MM.1S (cell line): ENCODE measurements around the gene ACADVL.

Experiments used
- DNase-seq: peaks from one replicate; pipeline ENCODE4 v3.0.0-alpha.2; 2015
- H2AFZ ChIP-seq: fragments of 300-600 bp; sonication (generic); 2 replicates; pipeline ENCODE4 v1.6.0; 2016; ENCODE audit warnings: antibody characterized with exemption, low read length
- H3F3A ChIP-seq: fragments of 300-600 bp; sonication (generic); 2 replicates; pipeline ENCODE4 v1.6.1; 2016; ENCODE audit warnings: mild to moderate bottlenecking, antibody characterized with exemption, low read length, moderate library complexity, mixed read lengths; ENCODE audit not compliant: insufficient read depth
- H3K27ac ChIP-seq: fragments of 300-600 bp; sonication (generic); 2 replicates; pipeline ENCODE4 v1.5.1; 2016; ENCODE audit warnings: mild to moderate bottlenecking, low read length
- H3K27me3 ChIP-seq: fragments of 300-600 bp; sonication (generic); replicated peaks from 2 replicates; pipeline ENCODE4 v1.6.0; 2016; ENCODE audit warnings: low read length; ENCODE audit not compliant: insufficient read depth
- H3K36me3 ChIP-seq: fragments of 300-600 bp; sonication (generic); replicated peaks from 2 replicates; pipeline ENCODE4 v1.6.1; 2016; ENCODE audit warnings: mild to moderate bottlenecking, low read length, mixed read lengths; ENCODE audit not compliant: insufficient read depth
- H3K4me1 ChIP-seq: fragments of 300-600 bp; sonication (generic); 2 replicates; pipeline ENCODE4 v1.6.1; 2016; ENCODE audit warnings: low read length, mixed read lengths
- H3K4me2 ChIP-seq: fragments of 300-600 bp; sonication (generic); 2 replicates; pipeline ENCODE4 v1.6.0; 2016; ENCODE audit warnings: low read depth, low read length
- H3K4me3 ChIP-seq: fragments of 300-600 bp; sonication (generic); 2 replicates; pipeline ENCODE4 v1.5.1; 2016; ENCODE audit warnings: low read length, mixed read lengths
- H3K79me2 ChIP-seq: fragments of 300-600 bp; sonication (generic); 2 replicates; pipeline ENCODE4 v1.6.1; 2016; ENCODE audit warnings: mixed run types, low read length, mixed read lengths
- H3K9ac ChIP-seq: fragments of 300-600 bp; sonication (generic); 2 replicates; pipeline ENCODE4 v1.6.1; 2016; ENCODE audit warnings: low read length, mixed read lengths
- H3K9me2 ChIP-seq: fragments of 300-600 bp; sonication (generic); replicated peaks from 2 replicates; pipeline ENCODE4 v1.6.1; 2016; ENCODE audit warnings: mild to moderate bottlenecking, low read length, mixed read lengths; ENCODE audit not compliant: insufficient read depth
- H3K9me3 ChIP-seq: fragments of 300-600 bp; sonication (generic); replicated peaks from 2 replicates; pipeline ENCODE4 v1.6.1; 2016; ENCODE audit warnings: mild to moderate bottlenecking, low read length, mixed read lengths; ENCODE audit not compliant: insufficient read depth
- H4K20me1 ChIP-seq: fragments of 300-600 bp; sonication (generic); 2 replicates; pipeline ENCODE4 v1.6.1; 2016; ENCODE audit warnings: mild to moderate bottlenecking, low read length, moderate library complexity, mixed read lengths; ENCODE audit not compliant: insufficient read depth
- CTCF ChIP-seq: fragments of 300-600 bp; sonication (generic); IDR thresholded peaks from 2 replicates; pipeline ENCODE4 v1.5.1; 2016; ENCODE audit warnings: antibody characterized with exemption, low read length, mixed read lengths
- EZH2 ChIP-seq: fragments of 300-600 bp; sonication (generic); optimal IDR thresholded peaks from 2 replicates; pipeline ENCODE3; 2017; ENCODE audit warnings: low read depth, mild to moderate bottlenecking, antibody characterized with exemption, low read length, mixed read lengths
- EZH2phosphoT487 ChIP-seq: fragments of 300-600 bp; sonication (generic); IDR thresholded peaks from 2 replicates; pipeline ENCODE4 v1.6.1; 2018; ENCODE audit warnings: antibody characterized with exemption, low read length

Gene ACADVL

GRCh38 chr17:7208027-7208571 lies 11.6 kb upstream of the ACADVL start:
- Histone ChIP-seq H3K79me2 (no peaks in the 10 kb centered on the region), H3K4me1 (no peaks in the 10 kb centered on the region; the same call in 1 of the 2 replicates), H3K4me3 (no peak overlapping the region), H3K9me3 (no peaks in the 10 kb centered on the region), H3K27me3 (peaks cover 84% of the 10 kb centered on the region), H2AFZ (no peak overlapping the region), H3K9me2 (no peaks in the 10 kb centered on the region), H3K36me3 (no peaks in the 10 kb centered on the region), H3F3A (no peaks in the 10 kb centered on the region), H3K4me2 (no peak overlapping the region), H4K20me1 (no peaks in the 10 kb centered on the region), H3K27ac (no peak overlapping the region), H3K9ac (no peak overlapping the region)
- DNase-seq = no peak
- TF ChIP-seq EZH2phosphoT487 (no peak), EZH2 (no peak), CTCF (no peak)

- TF ChIP-seq EZH2 = no peak
- TF ChIP-seq CTCF = no peak
- no peak for TF ChIP-seq EZH2phosphoT487
- H3K9ac ChIP-seq = no peak overlapping the region
- no peaks in the 10 kb centered on the region for H3F3A ChIP-seq
- H2AFZ ChIP-seq = no peak overlapping the region
- H3K36me3 ChIP-seq = no peaks in the 10 kb centered on the region
- no peak overlapping the region for H3K4me2 ChIP-seq
- H3K4me1 ChIP-seq = peaks cover 6% of the 10 kb centered on the region
- H3K9me2 ChIP-seq = no peaks in the 10 kb centered on the region
- no peaks in the 10 kb centered on the region for H4K20me1 ChIP-seq
- DNase-seq = no peak
- H3K9me3 ChIP-seq = no peaks in the 10 kb centered on the region
- peaks cover 83% of the 10 kb centered on the region for H3K27me3 ChIP-seq
- H3K79me2 ChIP-seq = no peaks in the 10 kb centered on the region
- no peak overlapping the region for H3K27ac ChIP-seq
- no peak overlapping the region for H3K4me3 ChIP-seq
Measured at GRCh38 chr17:7208754-7209460, 10.8 kb upstream of the ACADVL start.

- H3K36me3 ChIP-seq = no peaks in the 10 kb centered on the region
- H3F3A ChIP-seq = no peaks in the 10 kb centered on the region
- peaks cover 79% of the 10 kb centered on the region for H3K27me3 ChIP-seq
- H3K9ac ChIP-seq = no peak overlapping the region
- H3K4me3 ChIP-seq = no peak overlapping the region
- no peaks in the 10 kb centered on the region for H3K9me3 ChIP-seq
- TF ChIP-seq CTCF = no peak
- no peak for TF ChIP-seq EZH2phosphoT487
- TF ChIP-seq EZH2 = no peak
- H3K4me2 ChIP-seq = no peak overlapping the region
- H3K27ac ChIP-seq = no peak overlapping the region
- H3K79me2 ChIP-seq = no peaks in the 10 kb centered on the region
- no peaks in the 10 kb centered on the region for H3K9me2 ChIP-seq
- H3K4me1 ChIP-seq = peaks cover 12% of the 10 kb centered on the region
- H4K20me1 ChIP-seq = no peaks in the 10 kb centered on the region
- DNase-seq = no peak
- no peak overlapping the region for H2AFZ ChIP-seq
Measured at GRCh38 chr17:7211491-7212273, 8.1 kb upstream of the ACADVL start.
